Activated CD4-positive, alpha-beta T cell treated with anti-CD3 and anti-CD28 coated beads, Interleukin-2, amount 10 ng/mL, durations not matched to agents 24 days and 14 days (primary cell): ENCODE results near the gene CABCOCO1. TPM values are rescaled to one million over a fixed set of nuclear protein-coding genes. Genes with fewer than 3 reads are reported as not detected.
"Not testable (repeated sequence)": the region's sequence is repeated elsewhere in the genome, so short reads cannot be mapped to it uniquely, and the experiment has no call there.

Experiments
- DNase-seq: peaks from one replicate; pipeline ENCODE4 v3.0.0; 2022
- H3K27ac Mint-ChIP-seq: one replicate; pipeline ENCODE4 v1.8.0; 2022; ENCODE audit warnings: mild to moderate bottlenecking, mixed read lengths
- H3K27me3 Mint-ChIP-seq: one replicate; pipeline ENCODE4 v1.8.0; 2022; ENCODE audit warnings: mixed read lengths
- H3K36me3 Mint-ChIP-seq: one replicate; pipeline ENCODE4 v1.8.0; 2022; ENCODE audit warnings: low read depth, mild to moderate bottlenecking, mixed read lengths
- H3K4me1 Mint-ChIP-seq: one replicate; pipeline ENCODE4 v1.8.0; 2021; ENCODE audit warnings: mixed read lengths
- H3K4me3 Mint-ChIP-seq: one replicate; pipeline ENCODE4 v1.8.0; 2022; ENCODE audit warnings: mild to moderate bottlenecking, moderate library complexity, mixed read lengths
- H3K9me3 Mint-ChIP-seq: one replicate; pipeline ENCODE4 v1.8.0; 2021; ENCODE audit warnings: mixed read lengths
- intact Hi-C: fragments of 100-400 bp; cut with micrococcal nuclease; formaldehyde crosslinking; loops from one replicate; pipeline ENCODE4 v1.15.1; 2023
- total RNA-seq: library from RNA; stranded (reverse); gene quantifications from 2 replicates; pipeline ENCODE4 v1.2.3, GENCODE V29; 2022

Gene CABCOCO1
- total RNA-seq, 1 donor from 2014 or later: not detected

DNA sequence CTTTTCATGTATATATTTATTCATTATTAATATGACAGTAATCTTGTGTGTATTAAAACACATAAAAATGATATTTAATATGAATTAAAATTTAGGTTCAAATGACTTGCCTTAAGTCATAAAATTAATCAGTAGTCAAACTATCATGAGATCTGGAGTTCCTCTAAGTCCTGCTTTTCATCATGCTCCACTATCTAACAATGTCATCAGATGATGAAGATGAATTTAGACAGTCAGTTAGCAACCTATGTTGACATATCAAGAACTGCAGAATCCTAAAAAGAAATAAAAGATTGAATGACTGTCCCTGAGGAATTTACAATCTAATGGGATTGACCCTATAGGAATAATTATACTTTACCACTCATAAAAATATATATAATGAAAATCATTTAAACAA, 7.1 kb downstream of the CABCOCO1 start:
- Mint-ChIP-seq H3K27me3 (peaks cover 4% of the 10 kb centered on the region), H3K9me3 (no peaks in the 10 kb centered on the region), H3K27ac (no peak overlapping the region), H3K36me3 (no peaks in the 10 kb centered on the region), H3K4me1 (no peaks in the 10 kb centered on the region), H3K4me3 (no peak overlapping the region)
- DNase-seq: no peak
- intact Hi-C loops: no loop called here

DNA sequence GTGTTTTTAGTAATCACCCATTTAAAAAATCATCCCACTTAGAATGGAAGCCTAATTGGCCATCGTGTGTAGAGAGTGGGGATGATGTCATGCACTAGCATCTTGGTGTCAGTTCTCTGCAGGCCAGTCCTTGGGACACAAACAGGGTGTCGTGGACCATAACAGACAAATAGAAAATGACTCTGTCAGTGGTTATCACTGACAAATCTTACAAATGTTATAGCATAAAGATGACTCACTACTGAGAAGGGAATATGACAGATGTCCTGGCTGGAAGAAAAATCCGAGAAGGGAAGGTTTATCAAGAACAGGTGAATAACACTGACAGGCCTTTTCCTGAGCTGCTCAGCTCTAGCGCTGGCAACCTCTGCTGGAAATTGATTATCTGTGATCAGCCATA, 10.6 kb downstream of the CABCOCO1 start:
- Mint-ChIP-seq H3K27me3 (peaks cover 3% of the 10 kb centered on the region), H3K4me3 (no peak overlapping the region), H3K9me3 (no peaks in the 10 kb centered on the region), H3K4me1 (no peaks in the 10 kb centered on the region), H3K36me3 (no peaks in the 10 kb centered on the region), H3K27ac (no peak overlapping the region)
- intact Hi-C loops: no loop called here
- DNase-seq: no peak

DNA sequence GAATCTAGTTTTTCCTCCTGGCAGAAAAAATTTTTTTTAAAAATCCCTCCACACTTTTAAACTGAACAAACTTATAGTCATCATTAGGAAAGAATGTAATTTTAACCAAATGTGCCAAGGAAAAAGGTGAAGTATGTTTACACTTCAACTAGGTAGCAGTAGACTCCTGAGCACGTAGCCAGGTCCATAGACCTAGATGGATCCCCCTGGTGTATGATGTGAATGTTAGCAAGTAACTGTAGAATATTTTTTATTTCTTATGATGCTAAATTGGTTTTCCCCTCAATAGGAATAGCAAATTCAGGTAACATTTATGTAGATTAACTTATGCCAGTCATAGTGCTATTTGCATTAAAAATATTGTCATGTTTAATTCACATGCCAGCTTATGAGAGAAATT, 19.6 kb downstream of the CABCOCO1 start:
- peaks cover 2% of the 10 kb centered on the region for H3K27me3 Mint-ChIP-seq
- intact Hi-C loops: no loop called here
- DNase-seq: no peak
- H3K36me3 Mint-ChIP-seq: no peaks in the 10 kb centered on the region
- no peaks in the 10 kb centered on the region for H3K4me1 Mint-ChIP-seq
- no peak overlapping the region for H3K4me3 Mint-ChIP-seq
- H3K27ac Mint-ChIP-seq: no peak overlapping the region
- H3K9me3 Mint-ChIP-seq: no peaks in the 10 kb centered on the region

DNA sequence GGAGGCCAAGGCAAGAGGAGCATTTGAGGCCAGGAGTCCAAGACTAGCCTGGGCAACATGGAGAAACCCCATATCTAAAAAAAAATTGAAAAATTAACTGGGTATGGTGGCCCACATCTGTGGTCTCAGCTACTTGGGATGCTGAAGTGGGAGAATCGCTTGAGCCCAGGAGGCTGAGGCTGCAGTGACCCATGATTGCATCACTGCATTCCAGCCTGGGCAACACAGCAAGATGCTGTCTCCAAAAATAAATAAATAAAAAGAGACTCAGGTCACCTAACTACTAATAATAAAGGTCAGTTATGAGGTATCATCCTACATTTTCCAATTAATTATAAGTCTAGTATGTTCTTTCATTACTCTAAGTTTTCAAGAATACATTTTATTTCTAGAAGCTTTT, 20.6 kb downstream of the CABCOCO1 start:
- no peaks in the 10 kb centered on the region for H3K9me3 Mint-ChIP-seq
- H3K27ac Mint-ChIP-seq: no peak overlapping the region
- no peaks in the 10 kb centered on the region for H3K36me3 Mint-ChIP-seq
- H3K27me3 Mint-ChIP-seq: peaks cover 2% of the 10 kb centered on the region
- no peak overlapping the region for H3K4me3 Mint-ChIP-seq
- no peaks in the 10 kb centered on the region for H3K4me1 Mint-ChIP-seq
- intact Hi-C loops: no loop called here
- DNase-seq: no peak

DNA sequence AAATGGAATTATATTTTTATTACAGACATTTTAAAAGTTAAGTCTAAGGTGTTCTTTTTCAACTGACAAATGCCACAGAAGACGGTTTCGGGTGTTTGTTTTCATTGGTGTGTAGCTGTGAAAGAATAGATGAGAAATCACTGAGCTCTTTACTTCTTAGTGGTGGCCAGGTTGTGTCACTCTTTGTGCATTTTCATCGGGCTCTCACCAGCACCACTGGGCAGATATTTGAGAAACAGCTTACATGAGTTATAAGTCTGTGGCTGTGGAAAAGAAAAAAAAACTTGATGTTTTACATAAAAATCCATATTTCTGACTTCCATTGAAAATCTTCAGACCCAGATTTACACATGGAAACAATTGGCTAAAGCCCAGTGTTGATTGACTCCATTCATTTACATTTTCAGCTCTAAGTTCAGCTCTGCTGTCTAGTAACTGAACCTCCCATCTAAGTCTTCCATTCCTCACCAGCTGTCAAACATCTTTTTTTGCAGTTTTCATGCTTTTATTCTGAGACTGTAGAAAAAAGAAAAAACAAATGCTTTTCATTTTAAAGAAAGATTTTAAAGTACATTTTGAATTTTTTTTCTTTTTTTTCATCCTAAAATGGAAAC, 22.3 kb downstream of the CABCOCO1 start:
- Mint-ChIP-seq H3K4me1 (no peaks in the 10 kb centered on the region), H3K27me3 (peaks cover 6% of the 10 kb centered on the region), H3K9me3 (no peaks in the 10 kb centered on the region), H3K36me3 (no peaks in the 10 kb centered on the region), H3K4me3 (no peak overlapping the region), H3K27ac (no peak overlapping the region)
- no peak for DNase-seq
- intact Hi-C loops: no loop called here

DNA sequence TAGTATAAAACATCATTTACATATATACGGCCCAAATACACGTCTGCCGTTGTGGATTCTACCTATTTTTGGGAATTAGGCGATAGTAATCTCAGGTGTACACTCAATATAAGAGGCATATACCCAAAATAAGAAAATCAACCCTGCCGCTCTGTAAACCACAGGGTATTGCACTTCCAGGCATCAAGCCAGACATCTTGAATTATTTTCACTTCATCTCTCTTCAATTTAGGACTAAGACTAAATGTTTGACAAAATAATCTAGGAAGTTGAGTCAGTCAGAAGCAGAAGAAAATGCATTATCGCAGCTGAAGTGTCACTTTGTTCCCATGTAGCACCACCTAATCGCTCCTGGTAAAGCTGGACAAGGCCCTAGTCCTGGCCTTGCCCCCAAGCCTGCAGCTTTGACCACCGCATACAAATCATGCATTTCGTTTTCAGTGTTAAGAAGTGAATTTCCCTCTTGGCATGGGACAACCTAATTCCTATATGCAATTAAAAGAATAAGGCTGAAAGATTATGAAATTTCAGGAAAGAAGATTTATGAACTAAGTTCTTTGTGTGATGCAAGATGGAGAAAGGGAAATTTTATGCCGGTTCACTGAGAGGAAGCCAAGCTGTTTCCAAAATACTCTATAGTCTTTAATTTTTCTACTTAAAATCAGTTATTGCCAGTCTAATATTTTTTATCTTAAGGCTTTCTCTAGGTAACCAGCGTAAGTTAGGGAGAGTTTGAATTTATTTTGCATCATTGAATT, 26.0 kb downstream of the CABCOCO1 start:
- no peak overlapping the region for H3K4me3 Mint-ChIP-seq
- H3K27me3 Mint-ChIP-seq: peaks cover 10% of the 10 kb centered on the region
- no peaks in the 10 kb centered on the region for H3K4me1 Mint-ChIP-seq
- no peaks in the 10 kb centered on the region for H3K9me3 Mint-ChIP-seq
- H3K36me3 Mint-ChIP-seq: no peaks in the 10 kb centered on the region
- DNase-seq: no peak
- H3K27ac Mint-ChIP-seq: no peak overlapping the region
- intact Hi-C loops: no loop called here

DNA sequence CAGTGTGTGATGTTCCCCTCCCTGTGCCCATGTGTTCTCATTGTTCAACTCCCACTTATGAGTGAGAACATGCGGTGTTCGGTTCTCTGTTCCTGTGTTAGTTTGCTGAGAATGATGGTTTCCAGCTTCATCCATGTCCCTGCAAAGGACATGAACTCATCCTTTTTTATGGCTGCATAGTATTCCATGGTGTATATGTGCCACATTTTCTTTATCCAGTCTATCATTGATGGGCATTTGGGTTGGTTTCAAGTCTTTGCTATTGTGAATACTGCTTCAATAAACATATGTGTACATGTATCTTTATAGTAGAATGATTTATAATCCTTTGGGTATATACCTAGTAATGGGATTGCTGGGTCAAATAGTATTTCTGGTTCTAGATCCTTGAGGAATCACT, 28.9 kb downstream of the CABCOCO1 start:
- DNase-seq: not testable (repeated sequence)

DNA sequence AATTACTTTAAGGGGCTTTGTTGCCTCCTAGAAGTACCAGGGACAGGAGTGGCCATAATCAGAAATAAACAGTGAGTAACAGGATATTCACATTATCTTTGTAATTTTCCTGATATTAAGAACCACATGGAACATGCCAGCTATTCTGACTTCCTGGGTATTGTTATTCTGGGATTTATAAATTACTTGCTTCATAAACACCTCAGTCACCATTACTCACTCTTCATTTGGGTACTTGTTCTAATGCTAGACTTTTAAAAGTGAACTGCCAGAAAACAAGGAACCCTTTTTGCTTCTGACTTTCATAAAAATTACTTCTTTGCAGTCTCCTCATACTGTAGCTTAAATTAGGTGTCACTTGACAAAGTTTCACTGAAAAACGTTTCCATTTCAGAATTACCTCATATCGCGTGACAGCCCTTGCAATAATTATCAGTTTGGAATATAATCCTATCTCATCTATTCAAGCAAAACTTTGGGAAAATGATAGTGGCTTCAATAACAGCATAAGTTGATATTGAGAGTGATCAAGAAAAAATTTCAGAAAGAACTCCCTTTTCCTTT, 29.8 kb downstream of the CABCOCO1 start:
- Mint-ChIP-seq H3K4me1 (no peaks in the 10 kb centered on the region), H3K9me3 (no peaks in the 10 kb centered on the region), H3K27me3 (peaks cover 13% of the 10 kb centered on the region), H3K36me3 (no peaks in the 10 kb centered on the region), H3K4me3 (no peak overlapping the region), H3K27ac (no peak overlapping the region)
- no peak for DNase-seq
- intact Hi-C loops: no loop called here

More for the DNA sequence above, 28.9 kb downstream of the CABCOCO1 start:
- H3K4me1 Mint-ChIP-seq, H3K36me3 Mint-ChIP-seq, intact Hi-C loops, H3K4me3 Mint-ChIP-seq, H3K27ac Mint-ChIP-seq, H3K9me3 Mint-ChIP-seq: not testable (repeated sequence)
- peaks cover 13% of the 10 kb centered on the region for H3K27me3 Mint-ChIP-seq

DNA sequence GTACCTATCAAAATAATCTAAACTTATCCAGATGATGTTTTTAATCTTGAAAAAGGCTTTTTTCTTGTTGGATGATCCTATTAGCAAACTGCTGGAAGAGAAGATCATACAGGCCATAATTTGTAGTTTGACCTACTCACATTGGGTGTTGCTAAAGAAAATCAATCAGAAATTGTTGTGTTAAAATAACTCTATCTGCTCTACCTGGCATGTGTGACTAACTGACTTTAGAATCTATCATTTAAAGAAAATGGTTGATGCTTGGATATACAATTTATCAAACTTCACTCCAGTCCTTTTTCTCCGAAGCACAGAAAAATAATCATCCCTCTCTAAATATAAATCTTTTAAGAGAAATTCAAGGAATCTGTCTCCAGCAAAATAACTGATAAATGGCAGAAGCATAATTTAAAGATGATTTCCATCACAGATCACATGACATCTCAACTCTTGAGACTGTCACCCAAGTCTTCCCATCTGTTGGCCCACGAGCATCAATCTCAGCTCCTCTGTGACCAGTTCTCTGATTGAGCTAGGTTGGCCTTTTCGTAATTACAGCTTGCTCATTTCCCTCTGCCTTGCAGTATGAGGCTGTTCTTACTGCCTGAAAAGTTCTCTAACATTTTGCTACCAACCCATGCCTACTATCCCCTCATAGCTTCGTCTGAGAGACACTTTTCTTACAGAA, 36.4 kb downstream of the CABCOCO1 start:
- intact Hi-C loops: no loop called here
- no peaks in the 10 kb centered on the region for H3K36me3 Mint-ChIP-seq

DNA sequence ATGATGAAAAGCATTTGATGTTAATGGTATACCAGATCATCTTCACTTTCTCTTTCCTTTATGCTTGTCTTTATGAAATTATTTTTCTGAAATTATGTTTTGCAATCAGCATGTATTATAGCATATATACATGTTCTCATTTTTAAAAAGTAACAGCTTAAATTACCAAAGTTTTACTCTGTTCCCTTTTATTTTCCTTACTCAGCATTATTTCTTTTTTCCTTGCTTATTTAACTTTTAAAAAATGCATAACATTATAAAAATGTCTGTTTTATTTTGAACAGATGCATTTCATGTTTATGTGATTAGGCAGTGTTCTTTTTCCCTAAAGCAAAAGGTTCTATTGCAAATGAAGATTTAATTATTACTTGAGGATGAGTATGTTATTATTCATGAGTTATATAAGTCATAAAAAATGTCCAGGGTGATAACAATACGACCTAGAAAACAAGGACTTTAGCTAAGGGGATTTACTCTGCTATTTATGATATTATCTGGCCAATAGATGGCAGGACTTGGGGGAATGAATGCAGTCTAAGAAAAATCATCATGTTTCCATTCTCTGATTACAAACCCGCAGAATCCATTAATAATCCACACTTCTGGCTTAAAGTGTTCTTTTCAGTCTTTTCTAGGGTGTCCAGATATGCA, 38.5 kb downstream of the CABCOCO1 start:
- Mint-ChIP-seq H3K4me1 (no peaks in the 10 kb centered on the region), H3K4me3 (no peak overlapping the region), H3K27me3 (peaks cover 5% of the 10 kb centered on the region), H3K36me3 (no peaks in the 10 kb centered on the region), H3K9me3 (no peaks in the 10 kb centered on the region), H3K27ac (no peak overlapping the region)
- DNase-seq: no peak
- intact Hi-C loops: no loop called here

More for the DNA sequence above, 36.4 kb downstream of the CABCOCO1 start:
- no peak overlapping the region for H3K4me3 Mint-ChIP-seq
- DNase-seq: no peak
- no peaks in the 10 kb centered on the region for H3K4me1 Mint-ChIP-seq
- H3K27me3 Mint-ChIP-seq: peaks cover 4% of the 10 kb centered on the region
- no peak overlapping the region for H3K27ac Mint-ChIP-seq
- H3K9me3 Mint-ChIP-seq: no peaks in the 10 kb centered on the region

DNA sequence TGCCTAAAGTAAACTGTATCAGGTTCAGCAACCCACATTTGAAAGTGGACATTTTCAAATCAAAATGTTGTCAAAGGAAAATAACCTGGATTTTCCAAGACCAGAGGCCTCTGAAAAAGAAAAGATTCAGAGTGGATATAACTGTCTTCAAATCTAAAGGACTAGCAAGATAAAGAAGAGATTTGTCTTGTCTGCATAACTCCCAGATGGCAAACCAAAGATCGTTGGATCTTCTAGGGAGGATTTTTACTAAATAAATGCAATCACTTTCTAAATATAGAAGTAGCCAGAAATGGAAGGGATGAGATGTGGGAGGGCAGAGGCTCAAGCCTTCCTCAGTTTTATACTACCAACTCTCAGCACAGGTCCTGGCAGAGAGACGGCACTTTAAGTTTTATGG, 39.0 kb downstream of the CABCOCO1 start:
- Mint-ChIP-seq H3K9me3 (no peaks in the 10 kb centered on the region), H3K4me3 (no peak overlapping the region), H3K27me3 (peaks cover 5% of the 10 kb centered on the region), H3K27ac (no peak overlapping the region), H3K4me1 (no peaks in the 10 kb centered on the region), H3K36me3 (no peaks in the 10 kb centered on the region)
- intact Hi-C loops: no loop called here
- DNase-seq: no peak

DNA sequence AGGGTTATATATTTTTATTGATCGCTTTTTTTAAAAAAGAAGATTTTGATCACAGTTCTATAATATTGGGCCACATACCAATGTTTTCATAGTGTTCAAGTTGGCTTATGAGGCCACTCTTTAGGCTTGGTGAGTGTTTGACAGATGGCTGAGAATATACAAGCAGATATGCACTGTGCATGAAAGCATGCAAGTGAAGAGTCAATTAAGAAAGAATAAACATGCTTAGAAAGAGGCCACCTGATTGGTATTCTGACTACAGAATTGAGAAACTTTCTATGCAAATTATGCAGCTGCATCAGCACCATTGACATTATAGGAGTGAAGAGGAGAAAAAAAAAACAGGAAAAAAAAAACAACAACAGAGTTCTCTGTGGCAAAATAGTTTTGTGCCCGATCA, 39.9 kb downstream of the CABCOCO1 start:
- intact Hi-C loops: no loop called here
- Mint-ChIP-seq H3K36me3 (no peaks in the 10 kb centered on the region), H3K9me3 (no peaks in the 10 kb centered on the region), H3K4me1 (no peaks in the 10 kb centered on the region), H3K4me3 (no peak overlapping the region), H3K27ac (no peak overlapping the region), H3K27me3 (peaks cover 5% of the 10 kb centered on the region)
- DNase-seq: no peak

DNA sequence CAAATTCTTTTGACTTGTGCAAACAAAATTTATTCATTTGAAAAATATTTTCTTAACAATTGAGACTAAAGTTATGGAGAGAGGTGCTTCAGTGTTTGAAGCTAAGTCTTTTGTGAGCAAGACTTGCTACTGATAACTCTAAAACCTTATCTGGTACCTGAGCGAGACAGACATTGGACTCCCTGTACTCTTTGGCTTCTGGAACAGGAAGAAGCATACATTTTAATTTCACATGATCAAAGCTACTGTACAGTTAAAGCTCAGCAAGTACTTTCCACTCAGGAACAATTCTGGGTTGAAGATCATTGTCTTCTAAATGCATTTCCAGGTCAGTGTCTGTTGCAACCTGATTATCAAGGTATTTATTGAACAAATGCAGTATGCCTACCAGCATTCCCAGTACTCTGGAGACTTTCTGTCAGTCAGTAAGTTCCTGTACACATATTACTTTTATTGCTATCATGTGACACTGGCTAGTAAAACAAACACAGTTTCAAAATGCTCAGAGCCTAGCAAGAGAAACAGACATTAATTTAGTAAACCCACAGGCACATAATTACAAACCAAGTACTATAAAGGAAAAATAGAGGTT, 42.4 kb downstream of the CABCOCO1 start:
- Mint-ChIP-seq H3K36me3 (no peaks in the 10 kb centered on the region), H3K27ac (no peak overlapping the region), H3K4me3 (no peak overlapping the region), H3K27me3 (peaks cover 9% of the 10 kb centered on the region), H3K4me1 (no peaks in the 10 kb centered on the region), H3K9me3 (no peaks in the 10 kb centered on the region)
- intact Hi-C loops: no loop called here
- DNase-seq: no peak
